Suprapubic skin (tissue), 4 donors: ENCODE data around the gene SORT1.
A peak's percentile ranks its signal among the peaks of the same experiment; 100 is the strongest.

Experiments used
- CTCF ChIP-seq, 2 donors: fragments of 200-600 bp in 1 of 2; fragments of 450-650 bp in 1 of 2; sonication (generic) in 1 of 2; IDR thresholded peaks; one replicate each; pipeline ENCODE4 v1.5.1; 2016 to 2019; ENCODE audit warnings: antibody characterized with exemption in 2 of 2, mild to moderate bottlenecking in 1 of 2, moderate library complexity in 1 of 2
- POLR2A ChIP-seq, 2 donors: fragments of 450-650 bp; IDR thresholded peaks; one replicate each; pipeline ENCODE4 v1.6.1; 2017; ENCODE audit warnings: antibody characterized with exemption in 2 of 2, mild to moderate bottlenecking in 2 of 2, moderate library complexity in 2 of 2
- POLR2AphosphoS5 ChIP-seq, 3 donors: sonication (generic); formaldehyde crosslinking; IDR thresholded peaks; one replicate each; pipeline ENCODE4 v1.6.1; 2017; ENCODE audit warnings: antibody characterized with exemption in 3 of 3

- TF ChIP-seq POLR2A (IDR thresholded peaks at IDR 0.05) (no peak), CTCF (IDR thresholded peaks at IDR 0.05) (peak; percentile 96 to 97), POLR2AphosphoS5 (IDR thresholded peaks at IDR 0.05) (no peak)
Observed at GRCh38 chr1:109263597-109264378, 133.9 kb downstream of the SORT1 start.
